GM19238 (cell line): ENCODE measurements around the gene LMO1.
A peak's percentile ranks its signal among the peaks of the same experiment; 100 is the strongest.

Experiments
- DNase-seq: peaks from one replicate; pipeline ENCODE4 v3.0.0; 2011; ENCODE audit warnings: low spot score; ENCODE audit not compliant: insufficient read length

Gene LMO1

DNA sequence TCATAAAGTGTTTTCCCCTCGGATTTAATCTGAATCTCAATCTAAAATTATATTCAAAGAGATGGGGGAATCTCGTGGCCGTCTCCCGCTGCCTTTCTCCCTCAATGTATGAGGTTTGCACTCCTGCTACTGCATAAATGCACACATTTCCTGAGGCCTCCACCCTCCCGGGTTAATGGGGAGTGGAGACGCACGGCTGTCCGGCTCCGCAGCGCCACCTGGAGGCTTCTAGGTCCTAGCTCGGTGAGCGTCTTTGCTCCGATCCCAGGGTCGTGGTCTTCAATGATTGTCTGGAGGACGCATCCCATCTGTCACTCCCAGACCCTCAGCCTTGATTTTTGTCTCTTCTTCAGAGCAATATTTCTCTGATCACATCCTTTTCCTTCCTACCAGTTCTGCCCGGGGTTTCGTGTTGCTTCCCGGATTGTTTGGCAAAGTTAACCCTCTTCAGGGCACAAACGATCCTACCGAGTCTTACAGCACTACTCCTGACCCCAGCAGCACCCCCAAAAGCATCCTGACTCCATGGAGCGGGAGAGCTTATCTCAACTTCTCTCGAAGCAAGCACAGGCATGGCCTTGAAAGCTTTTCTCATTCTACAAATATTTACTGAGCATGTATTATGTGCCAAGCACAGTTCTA, at the start of gene LMO1:
Gene LMO1, minus strand, starts transcription at position 110 of the 642 bp plus-strand sequence. CDS start 516 bp downstream, outside the sequence.
- peak; percentile 91 for DNase-seq

DNA sequence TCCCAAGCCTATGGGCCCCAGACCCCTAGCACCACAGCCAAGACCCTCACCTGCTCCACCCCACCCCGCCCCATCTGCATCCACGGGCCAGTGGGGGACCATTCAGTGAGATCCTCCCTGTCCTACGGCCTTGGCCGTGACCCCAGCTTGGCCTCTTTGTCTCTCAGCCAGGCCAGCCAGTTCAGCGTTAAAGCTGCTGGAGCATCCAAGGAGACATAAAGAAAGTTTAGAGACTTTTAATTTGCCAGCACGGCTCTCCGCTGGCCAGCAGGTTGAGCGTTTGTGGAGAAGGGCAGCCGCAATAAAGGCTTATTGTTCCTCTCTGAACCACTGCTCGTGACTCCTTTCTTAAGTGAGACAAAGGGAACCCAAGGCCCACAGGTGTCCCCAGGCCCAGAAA, 49.3 kb upstream of the LMO1 start:
- no peak for DNase-seq

DNA sequence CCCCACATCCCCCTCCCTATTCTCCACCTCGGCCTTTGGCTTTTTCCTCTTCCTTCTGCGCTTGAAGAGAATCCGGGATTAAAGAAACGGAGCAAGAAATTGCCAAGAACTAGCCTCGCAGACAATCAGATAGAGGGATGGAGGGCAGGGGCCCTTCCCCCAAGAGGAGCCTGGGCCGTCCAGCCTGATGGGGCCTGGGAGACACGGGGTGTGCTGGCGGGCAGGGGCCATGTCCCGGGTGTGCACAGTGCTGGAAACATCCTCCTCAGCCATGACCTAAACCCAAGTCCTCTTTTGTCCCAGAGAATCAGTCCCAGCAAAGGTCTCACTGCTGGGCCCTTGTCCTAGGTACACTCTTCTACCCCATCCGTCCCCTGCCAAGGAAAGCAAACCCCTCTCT, 47.7 kb upstream of the LMO1 start:
- DNase-seq, result no peak

DNA sequence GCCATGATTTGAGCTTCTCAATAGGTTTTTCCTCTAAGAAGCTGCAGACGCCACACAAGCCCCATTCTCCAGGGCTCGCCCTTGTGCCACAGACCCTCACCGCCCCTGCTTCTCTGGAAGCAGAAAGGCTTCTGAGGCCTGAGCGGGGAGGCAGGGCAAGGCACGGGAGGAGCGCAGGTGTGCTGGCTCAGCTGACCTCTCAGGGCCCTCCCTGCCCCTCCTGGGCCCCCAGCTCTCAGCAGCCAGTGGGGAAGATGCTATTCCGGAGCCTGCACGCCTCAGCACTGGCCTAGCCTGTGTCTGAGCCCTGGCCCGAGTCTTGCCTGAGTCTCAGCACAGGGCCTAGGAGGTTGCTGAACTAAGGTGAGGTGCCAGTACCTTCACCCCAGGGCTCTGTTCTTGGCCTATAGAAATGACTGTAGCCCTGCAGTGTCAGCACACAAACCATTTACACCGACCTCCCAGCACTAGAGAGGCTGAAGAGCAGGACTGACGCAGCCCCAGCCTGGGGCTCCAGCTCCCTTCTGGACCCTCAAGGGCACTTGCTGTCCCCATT, 47.1 kb upstream of the LMO1 start:
- DNase-seq, result no peak

DNA sequence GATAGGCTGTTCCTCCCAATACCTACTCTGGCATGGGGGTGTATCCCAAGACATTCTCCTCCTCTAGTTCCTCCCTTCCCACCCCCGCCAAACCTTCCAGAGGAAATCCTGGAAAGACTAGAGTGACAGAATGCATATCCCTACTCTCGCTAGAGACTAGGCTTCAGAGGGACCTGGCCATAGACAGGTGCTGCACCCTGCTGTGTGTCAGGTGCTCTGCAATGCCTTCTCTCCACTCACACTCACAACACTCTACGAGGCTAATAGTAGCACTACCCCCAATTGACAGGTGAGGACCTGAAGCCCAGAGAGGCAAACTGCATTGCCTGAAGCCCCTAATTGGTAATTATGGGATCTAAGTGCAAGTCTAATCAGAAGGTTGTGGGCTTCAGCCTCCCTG, 46.2 kb upstream of the LMO1 start:
- DNase-seq, result no peak

GRCh38 chr11:8309311-8309710, 45.6 kb upstream of the LMO1 start:
- no peak for DNase-seq

- no peak for DNase-seq
Observed at GRCh38 chr11:8307601-8308000, 43.9 kb upstream of the LMO1 start.

DNA sequence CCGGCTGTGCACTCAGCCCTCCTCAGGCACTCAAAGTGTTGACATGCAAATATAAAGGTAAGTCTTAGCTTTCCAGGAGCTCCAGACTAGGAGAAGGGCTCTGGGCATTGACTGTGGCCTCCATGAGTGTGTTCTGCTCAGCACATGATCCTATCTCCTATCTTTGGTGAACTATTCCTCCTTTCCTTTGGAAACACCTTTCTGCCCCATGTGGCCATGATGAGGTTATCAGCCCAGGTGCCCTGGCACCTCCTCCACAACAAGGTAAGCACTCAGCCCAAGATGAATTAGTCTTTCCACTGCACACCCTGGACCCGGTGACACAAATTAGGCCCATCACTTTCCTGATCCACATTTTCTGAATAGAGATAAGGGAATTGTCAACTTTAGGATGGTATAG, 37.9 kb upstream of the LMO1 start:
- no peak for DNase-seq

DNA sequence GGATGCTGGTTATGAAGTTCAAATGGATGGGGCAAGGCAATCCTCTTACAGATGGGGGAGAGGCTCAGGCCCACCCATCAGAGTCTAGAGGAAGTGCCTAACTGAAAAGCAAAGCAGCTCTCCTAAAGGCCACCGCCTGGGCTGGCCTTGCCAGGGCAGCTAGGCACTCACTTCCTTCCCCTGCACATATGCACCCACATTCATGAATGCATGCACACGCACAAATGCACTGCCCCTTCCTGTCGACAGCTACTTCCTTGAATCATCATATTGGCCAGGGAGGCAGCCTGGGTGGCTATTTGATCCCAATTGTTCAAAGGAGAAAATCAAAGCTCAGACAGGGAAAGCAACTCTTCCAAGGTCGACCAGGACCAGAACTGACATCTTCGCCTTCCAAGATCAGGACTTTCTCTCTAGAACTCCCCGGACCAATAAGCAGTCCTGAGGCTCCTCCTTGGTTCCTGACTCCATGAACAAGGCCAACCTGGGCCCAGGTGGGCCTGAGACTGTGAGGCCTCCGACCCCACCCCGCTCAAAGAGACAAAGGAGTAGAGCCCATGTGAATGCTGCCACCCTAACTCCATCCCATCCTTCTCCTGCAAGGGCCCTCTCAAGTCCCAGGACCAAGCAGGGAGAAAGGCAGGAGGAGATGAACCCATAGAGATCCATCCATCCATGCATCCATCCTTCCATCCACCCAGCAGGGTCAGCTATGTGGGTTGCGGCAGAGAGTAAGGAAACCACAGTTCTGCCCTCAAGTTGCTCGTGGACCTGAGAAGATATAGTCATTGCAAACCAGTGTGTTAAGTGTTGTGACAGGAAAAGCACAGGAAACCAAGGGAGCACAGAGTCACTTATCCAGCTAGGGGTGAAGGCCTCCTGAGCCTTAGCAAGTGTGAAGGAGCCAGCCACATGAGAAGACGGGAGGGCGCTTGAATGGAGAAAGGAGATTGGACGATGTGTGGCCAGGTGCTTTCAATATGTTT, 35.4 kb upstream of the LMO1 start:
- no peak for DNase-seq

DNA sequence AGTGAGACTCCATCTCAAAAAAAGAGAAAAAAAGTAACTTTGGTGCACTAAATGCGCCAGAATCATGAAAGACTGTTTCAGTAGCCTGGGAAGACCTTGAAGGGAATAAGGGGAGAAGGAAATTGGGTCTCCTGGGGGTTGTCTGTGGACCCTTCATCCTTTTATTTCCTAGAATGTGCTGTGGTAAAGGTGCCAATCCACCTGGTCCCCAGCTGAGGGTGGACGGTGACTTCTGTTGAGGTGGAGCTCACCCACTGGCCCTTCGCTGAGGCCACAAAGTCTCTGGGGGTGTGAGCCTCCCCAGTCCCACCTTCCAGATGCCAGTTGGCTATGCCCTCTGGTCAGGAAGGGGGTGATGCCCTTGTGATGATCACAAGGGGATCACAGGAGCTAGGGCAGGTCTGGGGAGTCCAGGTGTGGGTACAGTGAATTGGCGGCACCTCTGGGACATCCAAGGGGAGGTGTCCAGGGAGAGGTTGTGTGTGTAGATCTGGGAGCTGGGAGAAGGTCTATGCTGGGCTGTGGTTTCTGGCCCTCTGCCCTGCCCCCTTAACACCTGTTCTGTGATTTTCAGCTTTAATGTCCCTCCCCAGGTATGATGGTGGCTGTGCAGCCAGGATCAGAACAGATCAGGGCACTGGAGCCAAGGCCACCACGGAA, 34.2 kb upstream of the LMO1 start:
- DNase-seq, result no peak

DNA sequence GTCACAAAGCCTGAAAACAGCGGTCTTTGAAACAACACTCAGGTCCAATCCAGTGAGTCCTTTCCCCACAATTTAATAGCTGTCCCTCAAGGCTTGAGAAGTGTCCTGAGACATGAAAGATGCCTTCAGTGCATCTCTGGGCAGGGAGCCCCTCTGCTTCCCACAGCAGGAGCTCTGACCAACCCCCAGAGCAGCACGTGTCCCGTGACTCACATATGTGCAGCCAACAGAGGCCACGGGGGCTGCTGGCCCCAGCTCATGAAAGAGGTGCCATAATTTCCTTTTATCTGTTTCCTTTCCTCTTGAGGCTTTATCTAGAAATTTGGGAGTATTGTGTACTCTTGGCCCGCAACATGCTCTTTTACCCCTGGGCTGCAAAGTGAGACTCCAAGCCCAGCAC, 33.2 kb upstream of the LMO1 start:
- DNase-seq, result no peak

- no peak for DNase-seq
Observed at GRCh38 chr11:8296038-8296649, 32.5 kb upstream of the LMO1 start.

DNA sequence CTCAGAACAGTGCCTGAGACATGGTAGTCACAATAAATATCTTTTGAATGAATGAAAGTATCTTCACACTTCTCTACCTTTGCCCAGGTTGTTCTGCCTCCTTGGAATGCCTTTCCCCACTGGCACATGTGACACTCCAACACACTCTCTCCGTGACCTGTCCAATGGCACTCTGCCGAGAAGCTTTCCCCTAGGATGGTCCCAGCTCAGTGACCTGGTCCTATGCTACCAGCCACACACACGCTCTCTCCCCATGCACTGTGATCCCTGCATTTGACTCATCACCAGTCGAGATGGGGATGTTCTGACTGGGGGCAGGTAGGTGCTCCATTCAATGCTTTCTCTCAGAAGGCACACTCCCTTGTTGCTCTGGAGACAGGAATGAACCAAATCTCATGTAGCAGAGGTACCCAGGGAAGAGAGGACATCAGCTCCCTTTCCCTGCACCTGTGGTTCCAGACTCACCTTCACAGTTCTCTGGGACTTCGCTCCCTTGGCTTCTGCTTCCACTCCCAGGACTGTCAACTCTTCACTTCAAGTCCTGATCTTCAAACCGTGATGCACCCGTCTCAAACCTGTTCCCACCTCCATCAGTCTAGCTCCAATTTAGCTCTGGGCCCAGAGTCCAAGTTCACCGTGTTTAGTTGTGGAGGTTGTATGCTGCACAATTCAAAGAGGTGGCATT, 30.7 kb upstream of the LMO1 start:
- no peak for DNase-seq

DNA sequence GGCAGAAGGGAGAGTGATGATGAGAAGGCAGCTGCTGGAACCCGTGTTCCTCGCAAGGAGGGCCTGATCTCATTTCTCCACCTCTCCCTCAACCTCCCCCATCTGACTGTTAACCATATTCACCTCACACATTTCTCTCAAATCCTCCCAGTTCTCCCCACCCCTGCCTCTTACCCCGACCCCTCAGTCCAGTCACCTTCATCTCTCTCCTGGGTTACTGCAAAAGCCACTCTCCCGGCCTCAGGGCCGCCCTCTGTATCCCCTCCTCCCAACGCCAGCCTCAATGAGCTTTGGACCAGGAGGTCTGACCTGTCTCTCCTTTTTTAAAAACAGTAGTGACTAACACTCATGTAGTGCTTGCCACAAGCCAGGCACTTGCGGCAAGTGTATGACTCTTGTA, 29.5 kb upstream of the LMO1 start:
- DNase-seq, result no peak

DNA sequence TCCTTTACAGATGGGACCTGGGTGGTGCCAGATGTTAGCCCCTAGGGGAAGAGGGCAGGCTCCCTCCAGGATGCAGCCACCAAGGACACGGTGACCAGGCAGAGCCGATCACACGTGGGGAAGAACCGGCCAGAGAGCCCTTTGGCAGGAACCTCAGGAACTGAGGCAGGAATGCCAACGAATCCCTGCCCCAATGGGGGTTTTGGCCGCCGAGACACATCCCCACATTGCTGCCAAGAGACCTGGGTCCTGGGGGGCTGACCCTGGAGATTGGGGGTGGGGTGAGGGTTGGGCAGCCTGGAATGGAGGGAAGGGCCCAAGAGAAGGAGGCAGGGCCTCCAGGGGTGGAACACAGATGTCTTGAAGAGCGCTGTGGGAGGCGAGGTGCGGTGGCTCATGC, 28.7 kb upstream of the LMO1 start:
- DNase-seq, result no peak

GRCh38 chr11:8291421-8292350, 28.0 kb upstream of the LMO1 start:
- DNase-seq, result no peak

GRCh38 chr11:8290081-8290810, 26.6 kb upstream of the LMO1 start:
- DNase-seq, result no peak

- DNase-seq, result no peak
Observed at GRCh38 chr11:8289492-8289918, 25.8 kb upstream of the LMO1 start.
